ENCODE measurements around the gene CNOT6L.

Gene CNOT6L

GRCh38 chr4:77671051-77671450 lies 148.1 kb downstream of the CNOT6L start:
- Histone ChIP-seq H3K79me2 (ENCODE audit: control insufficient read depth, low read length) (no peaks in the 10 kb centered on the region), H4K20me1 (ENCODE audit: control insufficient read depth, insufficient read depth, low read depth, low read length) (no peaks in the 10 kb centered on the region), H3K36me3 (ENCODE audit: control insufficient read depth, low read length) (no peaks in the 10 kb centered on the region), H3K27ac (ENCODE audit: low read depth, low read length) (no peak overlapping the region), H3K27me3 (ENCODE audit: control insufficient read depth, low read length) (no peaks in the 10 kb centered on the region), H3K4me3 (ENCODE audit: low read length) (no peak overlapping the region), H3K4me1 (ENCODE audit: control insufficient read depth, low read length) (no peaks in the 10 kb centered on the region), H3K4me2 (ENCODE audit: low read length) (no peak overlapping the region), H3K9me2 (replicated peaks; ENCODE audit: control insufficient read depth, low read length) (no peaks in the 10 kb centered on the region), H3F3A (ENCODE audit: control insufficient read depth, insufficient read depth) (no peaks in the 10 kb centered on the region), H3K9me3 (ENCODE audit: control insufficient read depth, insufficient read depth, low read length) (no peaks in the 10 kb centered on the region)
- no peak for TF ChIP-seq EZH2phosphoT487 (IDR thresholded peaks at IDR 0.05; ENCODE audit: borderline replicate concordance, low read length)
- TF ChIP-seq CTCF (IDR thresholded peaks at IDR 0.05; ENCODE audit: low read depth, low read length, poor library complexity, severe bottlenecking) = no peak

- Histone ChIP-seq H3K4me1 (ENCODE audit: control insufficient read depth, low read length) (no peaks in the 10 kb centered on the region), H3K79me2 (ENCODE audit: control insufficient read depth, low read length) (no peaks in the 10 kb centered on the region), H3K36me3 (ENCODE audit: control insufficient read depth, low read length) (no peaks in the 10 kb centered on the region), H3F3A (ENCODE audit: control insufficient read depth, insufficient read depth) (no peaks in the 10 kb centered on the region), H3K27ac (ENCODE audit: low read depth, low read length) (no peak overlapping the region), H3K9me3 (ENCODE audit: control insufficient read depth, insufficient read depth, low read length) (no peaks in the 10 kb centered on the region), H3K9me2 (replicated peaks; ENCODE audit: control insufficient read depth, low read length) (no peaks in the 10 kb centered on the region), H3K27me3 (ENCODE audit: control insufficient read depth, low read length) (no peaks in the 10 kb centered on the region), H3K4me2 (ENCODE audit: low read length) (no peak overlapping the region), H3K4me3 (ENCODE audit: low read length) (no peak overlapping the region), H4K20me1 (ENCODE audit: control insufficient read depth, insufficient read depth, low read depth, low read length) (no peaks in the 10 kb centered on the region)
- TF ChIP-seq EZH2phosphoT487 (IDR thresholded peaks at IDR 0.05; ENCODE audit: borderline replicate concordance, low read length) (no peak), CTCF (IDR thresholded peaks at IDR 0.05; ENCODE audit: low read depth, low read length, poor library complexity, severe bottlenecking) (no peak)
Measured at GRCh38 chr4:77669946-77670590, 149.1 kb downstream of the CNOT6L start.

GRCh38 chr4:77665381-77666069 lies 153.6 kb downstream of the CNOT6L start:
- no peaks in the 10 kb centered on the region for H3K27me3 ChIP-seq (ENCODE audit: control insufficient read depth, low read length)
- TF ChIP-seq CTCF (IDR thresholded peaks at IDR 0.05; ENCODE audit: low read depth, low read length, poor library complexity, severe bottlenecking) = no peak
- no peaks in the 10 kb centered on the region for H3F3A ChIP-seq (ENCODE audit: control insufficient read depth, insufficient read depth)
- H3K36me3 ChIP-seq (ENCODE audit: control insufficient read depth, low read length) = no peaks in the 10 kb centered on the region
- H3K4me3 ChIP-seq (ENCODE audit: low read length) = no peak overlapping the region
- H3K9me2 ChIP-seq (replicated peaks; ENCODE audit: control insufficient read depth, low read length) = no peaks in the 10 kb centered on the region
- H3K79me2 ChIP-seq (ENCODE audit: control insufficient read depth, low read length) = no peaks in the 10 kb centered on the region
- H3K9me3 ChIP-seq (ENCODE audit: control insufficient read depth, insufficient read depth, low read length) = no peaks in the 10 kb centered on the region
- H3K27ac ChIP-seq (ENCODE audit: low read depth, low read length) = no peak overlapping the region
- no peaks in the 10 kb centered on the region for H3K4me1 ChIP-seq (ENCODE audit: control insufficient read depth, low read length)
- no peak overlapping the region for H3K4me2 ChIP-seq (ENCODE audit: low read length)
- H4K20me1 ChIP-seq (ENCODE audit: control insufficient read depth, insufficient read depth, low read depth, low read length) = no peaks in the 10 kb centered on the region

Data from DOHH2 (cell line).